PC-3 (cell line): ENCODE results near the gene EXD1.

Experiments used
- CTCF ChIP-seq: fragments of 300-600 bp; sonication (generic); conservative IDR thresholded peaks from 2 replicates; pipeline ENCODE4 v1.5.1; 2017; ENCODE audit warnings: antibody characterized with exemption, low read depth, mild to moderate bottlenecking, low read length
- EZH2 ChIP-seq: fragments of 300-600 bp; sonication (generic); IDR thresholded peaks from one replicate; pipeline ENCODE4 v1.6.1; 2017; ENCODE audit warnings: antibody characterized with exemption, mild to moderate bottlenecking, low read length; ENCODE audit not compliant: unreplicated experiment
- EZH2phosphoT487 ChIP-seq: fragments of 300-600 bp; sonication (generic); IDR thresholded peaks from 2 replicates; pipeline ENCODE4 v1.6.1; 2018; ENCODE audit warnings: mild to moderate bottlenecking, antibody characterized with exemption, low read length, borderline replicate concordance

GRCh38 chr15:41238100-41238499, 7.5 kb upstream of the EXD1 start:
- no peak for TF ChIP-seq CTCF
- no peak for TF ChIP-seq EZH2
- TF ChIP-seq EZH2phosphoT487 = no peak
